Measurements from ENCODE around the gene TUBA3D.
"Not testable (repeated sequence)": the region's sequence is repeated elsewhere in the genome, so short reads cannot be mapped to it uniquely, and the experiment has no call there.

Gene TUBA3D

GRCh38 chr2:131475831-131476230 lies at the start of gene TUBA3D:
Gene TUBA3D, plus strand, starts transcription at chr2:131476119. Its CDS starts 81 bp downstream, at chr2:131476200.
- no peak for DNase-seq

- no peak for DNase-seq
Observed at GRCh38 chr2:131426727-131427126, 49.2 kb upstream of the TUBA3D start.

DNA sequence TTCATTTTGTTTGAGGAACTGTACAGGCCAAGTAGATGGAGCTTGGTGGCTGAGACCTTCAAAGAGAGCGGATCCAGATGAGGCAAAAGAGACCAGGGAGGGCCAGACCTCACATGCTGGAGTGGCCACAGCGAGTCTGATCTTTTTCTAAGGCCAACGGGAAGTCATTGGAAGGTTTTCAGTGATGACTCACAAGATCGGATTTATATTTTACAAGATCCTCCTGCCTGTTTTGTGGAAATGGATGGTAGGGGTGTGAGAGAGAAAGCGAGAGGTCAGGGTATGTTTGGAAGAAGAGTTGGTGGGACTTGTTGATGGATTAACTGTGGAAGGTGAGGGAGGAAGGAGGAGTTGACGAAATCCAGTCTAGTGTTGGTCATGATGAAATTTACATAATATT lies 44.6 kb upstream of the TUBA3D start:
- DNase-seq = no peak

- DNase-seq = not testable (repeated sequence)
Observed at GRCh38 chr2:131440742-131441468, 35.0 kb upstream of the TUBA3D start.

- DNase-seq = not testable (repeated sequence)
Observed at GRCh38 chr2:131444736-131445514, 31.0 kb upstream of the TUBA3D start.

GRCh38 chr2:131445515-131445797 lies 30.5 kb upstream of the TUBA3D start:
- not testable (repeated sequence) for DNase-seq

DNA sequence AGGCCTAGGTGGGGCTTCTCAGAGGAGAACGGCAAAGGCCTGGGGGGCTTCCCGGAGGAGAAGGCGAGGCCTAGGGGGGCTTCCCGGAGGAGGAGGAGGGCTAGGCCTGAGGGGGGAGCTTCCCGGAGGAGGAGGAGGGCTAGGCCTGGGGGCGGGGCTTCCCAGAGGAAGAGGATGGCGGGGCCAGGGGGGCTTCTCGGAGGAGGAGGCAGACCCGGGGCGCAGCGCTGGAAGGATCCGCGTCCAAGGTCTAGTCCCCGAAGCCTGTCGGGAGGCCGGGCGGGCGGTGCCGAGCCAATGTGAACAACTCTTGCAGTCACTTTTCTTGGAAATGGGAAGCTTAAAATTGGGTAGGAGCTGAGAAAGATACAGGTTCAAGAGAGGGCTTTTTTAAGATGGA lies 30.0 kb upstream of the TUBA3D start:
- DNase-seq = no peak

DNA sequence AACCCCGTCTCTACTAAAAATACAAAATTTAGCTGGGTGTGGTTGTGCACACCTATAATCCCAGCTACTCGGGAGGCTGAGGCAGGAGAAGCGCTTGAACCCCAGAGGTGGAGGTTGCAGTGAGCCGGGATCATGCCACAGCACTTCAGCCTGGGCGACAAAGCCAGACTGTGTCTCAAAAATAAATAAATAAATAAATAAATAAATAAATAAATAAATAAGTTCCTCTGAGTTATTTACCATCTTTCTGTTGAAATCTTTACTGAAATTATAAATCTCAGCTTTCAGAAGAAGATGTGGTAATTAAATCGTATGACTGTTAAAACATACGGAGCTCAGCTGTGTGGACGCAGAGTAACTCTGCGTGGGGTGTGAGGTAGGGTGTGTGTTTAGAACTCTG lies 27.9 kb upstream of the TUBA3D start:
- not testable (repeated sequence) for DNase-seq

DNA sequence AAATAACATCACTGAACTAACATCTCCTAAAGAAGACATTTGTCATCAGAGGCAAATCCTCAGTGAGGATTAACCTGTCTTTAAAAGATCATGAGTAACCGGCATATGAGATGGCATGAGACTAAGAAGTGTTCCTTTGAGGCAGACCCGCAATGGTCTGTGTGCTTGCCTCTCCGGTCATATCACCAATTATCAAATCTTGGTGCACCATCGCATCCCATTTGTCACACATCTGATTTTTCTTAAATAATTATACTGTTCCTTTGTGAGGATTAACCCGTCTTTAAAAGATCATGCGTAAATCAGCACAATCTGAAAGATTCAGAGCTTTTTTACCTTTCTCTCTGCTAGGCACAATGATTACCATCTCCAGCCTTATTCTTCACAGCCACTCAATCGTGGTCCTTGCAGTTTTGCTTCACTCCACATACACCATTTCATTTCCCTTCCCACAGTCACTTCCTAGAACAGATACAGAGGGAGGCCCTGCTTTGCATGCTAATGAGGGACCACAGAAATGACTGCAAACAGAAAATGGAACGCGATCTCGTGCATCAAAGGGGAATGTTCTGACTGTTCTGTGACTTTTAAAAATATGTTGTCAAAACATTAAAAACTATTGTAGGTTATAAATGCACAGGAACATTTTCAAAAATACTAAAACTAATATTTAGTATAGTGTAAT lies 24.5 kb upstream of the TUBA3D start:
- DNase-seq = not testable (repeated sequence)

GRCh38 chr2:131454914-131455313 lies 21.0 kb upstream of the TUBA3D start:
- not testable (repeated sequence) for DNase-seq

GRCh38 chr2:131467722-131468121 lies 8.2 kb upstream of the TUBA3D start:
- not testable (repeated sequence) for DNase-seq

DNA sequence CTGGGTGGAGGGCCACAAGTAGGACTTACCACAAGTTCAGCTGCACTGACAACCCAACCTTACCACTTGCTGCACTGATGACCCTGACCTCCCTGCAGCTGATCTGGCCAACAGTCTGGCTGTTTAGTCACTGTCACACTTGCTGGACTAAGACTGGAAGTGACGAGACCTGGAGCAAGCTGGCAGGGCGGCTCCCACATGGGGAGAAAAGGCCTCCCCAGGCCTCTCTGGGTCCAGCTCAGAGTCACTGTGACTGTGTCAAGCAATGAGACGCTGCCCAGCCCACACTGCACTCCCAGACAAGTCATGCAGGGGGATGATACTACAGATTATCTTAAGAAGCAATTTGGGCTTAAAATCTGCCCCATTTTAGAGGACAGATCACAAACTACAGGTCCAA lies 5.0 kb upstream of the TUBA3D start:
- not testable (repeated sequence) for DNase-seq

- peak; percentile 81 for DNase-seq
Observed at GRCh38 chr2:131471624-131472023, 4.3 kb upstream of the TUBA3D start.

DNA sequence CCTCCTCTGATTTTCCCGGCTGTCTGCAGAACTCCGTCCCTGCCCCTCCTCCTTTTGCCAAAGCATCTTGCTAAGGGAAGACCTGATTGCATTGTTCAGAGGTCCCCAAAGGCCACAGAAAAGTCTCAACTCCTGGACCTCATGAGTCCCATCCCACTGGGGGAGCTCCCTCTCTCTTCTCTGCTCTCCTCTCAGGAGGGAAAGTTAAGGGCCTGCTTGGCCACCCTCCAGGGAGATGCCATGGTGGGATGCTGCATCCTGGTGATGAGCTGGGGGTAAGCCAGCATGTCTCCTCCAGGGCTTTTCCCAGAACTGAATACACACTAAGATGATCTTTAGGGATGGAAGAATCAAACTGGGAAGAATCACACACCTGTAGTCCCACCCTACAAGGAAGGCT lies 2.7 kb upstream of the TUBA3D start:
- not testable (repeated sequence) for DNase-seq

- DNase-seq = not testable (repeated sequence)
Observed at GRCh38 chr2:131476363-131476762, 444 bp downstream of the TUBA3D start.

DNA sequence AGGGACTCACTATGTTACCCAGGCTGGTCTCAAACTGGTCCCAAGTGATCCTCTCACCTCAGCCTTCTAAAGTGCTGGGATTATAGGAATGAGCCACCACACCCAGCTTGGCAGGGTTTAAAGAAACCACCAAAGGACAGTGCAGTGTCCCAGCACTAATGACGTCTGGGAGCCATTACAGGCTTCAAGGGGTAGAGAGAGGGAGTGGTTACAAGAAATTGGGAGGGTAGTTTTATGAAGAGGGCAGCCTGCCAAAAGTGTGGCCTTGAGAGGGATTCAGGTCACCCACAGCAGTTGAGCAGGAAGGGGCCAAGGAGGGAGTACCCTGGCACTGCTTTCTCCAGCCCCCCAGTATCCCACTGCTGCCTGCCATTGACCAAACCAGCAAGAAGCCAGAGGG lies 1.3 kb downstream of the TUBA3D start:
- peak; percentile 36 for DNase-seq

DNA sequence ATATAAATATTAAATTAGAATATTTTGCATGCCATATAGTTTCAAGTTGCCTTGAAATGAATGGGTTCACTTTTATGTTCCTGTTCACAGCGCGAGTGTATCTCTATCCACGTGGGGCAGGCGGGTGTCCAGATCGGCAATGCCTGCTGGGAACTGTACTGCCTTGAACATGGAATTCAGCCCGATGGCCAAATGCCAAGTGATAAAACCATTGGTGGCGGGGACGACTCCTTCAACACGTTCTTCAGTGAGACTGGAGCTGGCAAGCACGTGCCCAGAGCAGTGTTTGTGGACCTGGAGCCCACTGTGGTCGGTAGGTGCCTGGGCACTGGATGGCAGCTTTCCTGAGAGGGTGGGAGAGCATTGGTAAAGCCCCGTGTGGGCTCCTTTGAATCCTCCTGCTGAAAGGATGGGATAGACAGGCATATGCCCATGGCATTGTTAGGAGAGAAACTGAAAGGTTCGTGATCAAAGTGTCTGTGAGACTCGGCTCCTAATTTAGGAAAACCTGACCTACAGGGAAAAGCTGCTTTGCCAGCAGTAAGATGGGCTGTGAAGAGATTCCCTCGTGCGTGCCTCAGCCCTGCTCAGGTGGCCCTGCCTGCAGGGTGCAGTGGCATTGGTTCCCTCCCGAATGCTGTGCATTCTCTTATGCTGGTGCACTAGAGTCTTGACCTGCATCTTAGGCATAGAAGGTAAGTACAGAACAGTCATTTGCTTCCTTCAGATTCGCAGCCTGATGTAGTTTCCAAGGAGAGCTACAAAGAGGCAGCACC lies 2.3 kb downstream of the TUBA3D start:
- DNase-seq = not testable (repeated sequence)

GRCh38 chr2:131478850-131479461 lies 3.0 kb downstream of the TUBA3D start:
- DNase-seq = not testable (repeated sequence)

GRCh38 chr2:131480351-131480750 lies 4.4 kb downstream of the TUBA3D start:
- not testable (repeated sequence) for DNase-seq

DNA sequence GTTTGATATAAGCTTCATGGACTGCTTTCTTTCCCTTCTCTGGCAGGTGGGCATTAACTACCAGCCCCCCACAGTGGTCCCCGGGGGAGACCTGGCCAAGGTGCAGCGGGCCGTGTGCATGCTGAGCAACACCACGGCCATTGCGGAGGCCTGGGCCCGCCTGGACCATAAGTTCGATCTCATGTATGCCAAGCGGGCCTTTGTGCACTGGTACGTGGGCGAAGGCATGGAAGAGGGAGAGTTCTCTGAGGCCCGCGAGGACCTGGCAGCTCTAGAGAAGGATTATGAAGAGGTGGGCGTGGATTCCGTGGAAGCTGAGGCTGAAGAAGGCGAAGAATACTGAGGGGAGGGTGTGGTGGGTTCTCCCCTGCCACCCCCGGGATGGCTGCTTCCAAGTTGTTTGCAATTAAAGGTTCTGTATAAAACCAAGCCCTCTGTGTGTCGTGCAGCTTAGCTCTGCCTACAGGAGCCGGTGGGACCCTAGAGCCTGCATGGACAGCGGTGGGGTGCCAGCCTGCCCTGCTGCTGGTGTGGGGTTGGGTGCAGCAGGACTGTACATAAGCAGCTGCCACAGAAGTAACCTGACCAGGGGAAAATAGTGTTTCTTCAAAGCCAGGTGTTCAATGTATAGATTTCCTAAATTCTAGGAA lies 6.7 kb downstream of the TUBA3D start:
- DNase-seq = not testable (repeated sequence)

DNA sequence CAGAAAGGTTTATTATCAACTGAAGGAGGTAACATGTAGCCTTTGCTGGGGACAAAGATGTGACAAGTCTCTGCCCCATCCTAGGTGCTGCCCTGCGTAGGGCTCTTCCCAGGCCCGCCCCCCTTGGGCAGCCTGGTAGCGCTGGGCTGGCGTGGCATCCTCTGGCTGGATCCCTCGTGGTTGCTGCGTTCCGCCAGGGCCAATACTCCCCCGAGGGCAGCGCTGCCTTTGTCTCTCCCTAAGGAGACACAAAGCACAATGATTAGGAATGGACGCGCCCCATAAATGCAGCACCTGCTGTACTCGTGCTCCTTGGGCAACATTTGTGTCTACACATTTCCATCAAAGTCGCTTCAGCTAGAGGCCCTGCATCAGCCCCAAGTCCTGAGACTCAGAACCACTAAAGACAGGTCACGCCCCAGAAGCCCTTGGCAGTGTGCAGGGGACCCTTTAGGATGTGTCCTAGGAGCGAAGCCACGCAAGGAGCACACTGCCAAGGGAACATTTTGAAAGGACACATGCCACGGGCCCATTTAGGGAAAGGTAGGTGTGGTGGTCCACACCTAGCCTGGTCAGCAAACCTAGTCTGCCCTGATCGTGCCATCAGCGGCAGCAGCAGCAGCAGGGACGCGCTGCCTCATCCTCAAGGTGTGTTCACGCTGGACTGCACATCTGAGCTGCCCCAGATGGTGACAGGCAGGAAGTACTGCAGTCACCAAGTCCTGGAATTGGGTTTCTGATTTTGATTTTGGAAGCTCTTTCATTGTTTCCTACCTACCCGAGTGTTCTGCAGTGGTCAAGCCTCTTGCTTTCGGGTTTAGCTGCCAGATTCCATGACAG lies 8.3 kb downstream of the TUBA3D start:
- not testable (repeated sequence) for DNase-seq

Data from hematopoietic multipotent progenitor cell treated with erythropoietin and hydrocortisone succinate and interleukin-3 and kit ligand, for 8 days (in vitro differentiated cells).